GM10248 (cell line): ENCODE data around the gene KLHDC8A.
A peak's percentile ranks its signal among the peaks of the same experiment; 100 is the strongest.

Experiments
- CTCF ChIA-PET: fragments of 300-600 bp; sonication (Branson Sonifier 250); formaldehyde crosslinking; extraction: SDS; loops from one replicate; lab custom pipeline; 2021; ENCODE audit warnings: antibody characterized with exemption; lab: Yijun Ruan, JAX
- POLR2A ChIA-PET: fragments of 350-650 bp; sonication (Branson Sonifier 250); formaldehyde crosslinking; extraction: SDS; loops from one replicate; lab custom pipeline; 2020; ENCODE audit warnings: antibody characterized with exemption; lab: Yijun Ruan, JAX
- DNase-seq: peaks from one replicate; pipeline ENCODE4 v3.0.0; 2012; ENCODE audit errors: extremely low spot score
- TF ChIP-seq, protein P1 (sequence below): IDR thresholded peaks from 2 replicates; pipeline ENCODE4 v1.5.1; 2012; ENCODE audit warnings: mild to moderate bottlenecking, low read depth; ENCODE audit errors: extremely low read depth, missing control alignments, control extremely low read depth

The KLHDC8A gene

DNA sequence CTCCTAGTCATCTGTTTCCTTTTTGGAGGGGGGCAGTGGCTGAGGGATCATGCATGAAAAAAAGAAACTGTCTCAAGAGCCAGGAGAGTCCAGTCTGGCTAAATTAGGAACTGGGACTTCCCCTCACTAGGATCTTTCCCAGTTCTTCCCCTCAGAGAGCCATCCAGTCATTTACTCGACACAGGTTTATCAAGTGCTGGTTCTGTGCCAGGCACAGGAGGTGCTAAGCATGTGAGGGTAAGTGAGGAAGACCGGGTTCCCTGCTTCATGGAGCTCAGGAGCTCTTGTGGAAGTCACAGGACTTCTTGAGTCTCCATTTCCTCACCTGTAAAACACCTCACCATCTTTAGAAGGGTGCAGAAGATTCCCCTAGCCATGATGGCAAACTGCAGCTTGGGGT is 26.6 kb downstream of the KLHDC8A start:
- POLR2A ChIA-PET: no interaction called here
- CTCF ChIA-PET: interaction anchor here (1.3 to 41.3 kb wide), 3 partner anchors 9 to 194 kb away, joined by 4 to 1591 read pairs (median 8); no protein-coding TSS in a partner anchor
- DNase-seq: no peak
- TF ChIP-seq, protein P1, sequence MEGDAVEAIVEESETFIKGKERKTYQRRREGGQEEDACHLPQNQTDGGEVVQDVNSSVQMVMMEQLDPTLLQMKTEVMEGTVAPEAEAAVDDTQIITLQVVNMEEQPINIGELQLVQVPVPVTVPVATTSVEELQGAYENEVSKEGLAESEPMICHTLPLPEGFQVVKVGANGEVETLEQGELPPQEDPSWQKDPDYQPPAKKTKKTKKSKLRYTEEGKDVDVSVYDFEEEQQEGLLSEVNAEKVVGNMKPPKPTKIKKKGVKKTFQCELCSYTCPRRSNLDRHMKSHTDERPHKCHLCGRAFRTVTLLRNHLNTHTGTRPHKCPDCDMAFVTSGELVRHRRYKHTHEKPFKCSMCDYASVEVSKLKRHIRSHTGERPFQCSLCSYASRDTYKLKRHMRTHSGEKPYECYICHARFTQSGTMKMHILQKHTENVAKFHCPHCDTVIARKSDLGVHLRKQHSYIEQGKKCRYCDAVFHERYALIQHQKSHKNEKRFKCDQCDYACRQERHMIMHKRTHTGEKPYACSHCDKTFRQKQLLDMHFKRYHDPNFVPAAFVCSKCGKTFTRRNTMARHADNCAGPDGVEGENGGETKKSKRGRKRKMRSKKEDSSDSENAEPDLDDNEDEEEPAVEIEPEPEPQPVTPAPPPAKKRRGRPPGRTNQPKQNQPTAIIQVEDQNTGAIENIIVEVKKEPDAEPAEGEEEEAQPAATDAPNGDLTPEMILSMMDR: no peak

GRCh38 chr1:205329719-205330118 is 27.0 kb downstream of the KLHDC8A start:
- ChIA-PET POLR2A (no interaction called here), CTCF (interaction anchor here (1.3 to 41.3 kb wide), 4 partner anchors 10 to 195 kb away, joined by 4 to 1591 read pairs (median 8); no protein-coding TSS in a partner anchor)
- DNase-seq: no peak
- TF ChIP-seq, protein P1: no peak

DNA sequence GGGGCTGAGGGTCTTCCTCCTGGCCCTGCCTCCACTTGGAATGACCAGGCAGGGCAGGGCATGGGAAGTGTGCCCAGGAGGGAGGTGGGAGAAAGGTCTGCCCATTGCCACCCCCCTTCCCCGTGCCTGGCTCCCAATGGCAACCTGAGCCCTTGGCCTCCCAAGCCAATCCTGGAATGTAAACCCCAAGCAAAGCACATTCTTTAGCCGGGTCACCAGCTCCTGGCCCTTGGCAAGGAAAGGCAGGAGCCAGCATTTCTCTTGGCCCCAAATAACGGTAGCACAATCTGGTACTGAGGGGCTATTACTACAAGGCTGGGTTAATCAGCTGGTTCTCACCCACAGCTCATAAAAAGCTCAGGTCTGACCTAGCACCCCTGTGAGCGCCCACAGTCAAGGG is 28.2 kb downstream of the KLHDC8A start:
- TF ChIP-seq, protein P1: no peak
- DNase-seq: no peak
- CTCF ChIA-PET: interaction anchor here (0.9 to 41.3 kb wide), 4 partner anchors 26 to 196 kb away, joined by 3 to 1591 read pairs (median 8); no protein-coding TSS in a partner anchor
- POLR2A ChIA-PET: interaction anchor here (0.6 kb wide), 1 partner anchor 31 kb away, joined by 4 read pairs; no protein-coding TSS in a partner anchor

DNA sequence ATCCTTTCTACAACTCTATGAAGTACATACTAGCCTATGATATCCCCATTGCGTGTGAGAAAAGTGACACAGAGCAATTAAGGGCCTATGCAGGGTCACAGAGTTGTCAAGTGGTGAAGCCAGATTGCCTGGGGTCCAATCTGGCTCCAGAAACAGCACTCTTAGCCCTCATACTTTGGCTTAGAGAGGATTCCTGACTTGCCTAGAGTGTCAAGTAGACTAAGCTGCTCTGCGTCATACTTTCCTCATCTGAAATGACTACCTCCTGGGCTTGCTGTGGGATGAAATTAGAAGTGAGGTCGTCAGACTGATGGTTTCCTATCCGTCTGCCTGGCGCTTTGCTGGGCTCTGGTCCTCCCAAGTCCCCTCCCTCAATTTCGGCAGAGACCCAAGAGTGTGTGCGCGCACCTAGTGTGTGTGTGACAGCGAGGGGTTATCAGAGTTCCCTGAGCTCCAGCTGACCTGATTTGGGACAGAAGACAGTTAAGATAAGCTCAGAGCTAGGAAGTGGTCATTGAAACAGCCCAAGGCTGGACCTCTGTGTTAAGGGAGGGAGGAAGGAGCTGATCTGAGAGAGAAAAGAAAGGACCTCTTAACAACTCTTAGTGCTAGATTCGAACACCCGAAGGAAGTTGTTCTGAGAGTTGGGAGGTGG is 29.8 kb downstream of the KLHDC8A start:
- no peak for DNase-seq
- POLR2A ChIA-PET: no interaction called here
- TF ChIP-seq, protein P1: no peak
- CTCF ChIA-PET: interaction anchor here (0.7 to 41.3 kb wide), 5 partner anchors 10 to 57 kb away, joined by 3 to 1591 read pairs (median 83); no protein-coding TSS in a partner anchor

DNA sequence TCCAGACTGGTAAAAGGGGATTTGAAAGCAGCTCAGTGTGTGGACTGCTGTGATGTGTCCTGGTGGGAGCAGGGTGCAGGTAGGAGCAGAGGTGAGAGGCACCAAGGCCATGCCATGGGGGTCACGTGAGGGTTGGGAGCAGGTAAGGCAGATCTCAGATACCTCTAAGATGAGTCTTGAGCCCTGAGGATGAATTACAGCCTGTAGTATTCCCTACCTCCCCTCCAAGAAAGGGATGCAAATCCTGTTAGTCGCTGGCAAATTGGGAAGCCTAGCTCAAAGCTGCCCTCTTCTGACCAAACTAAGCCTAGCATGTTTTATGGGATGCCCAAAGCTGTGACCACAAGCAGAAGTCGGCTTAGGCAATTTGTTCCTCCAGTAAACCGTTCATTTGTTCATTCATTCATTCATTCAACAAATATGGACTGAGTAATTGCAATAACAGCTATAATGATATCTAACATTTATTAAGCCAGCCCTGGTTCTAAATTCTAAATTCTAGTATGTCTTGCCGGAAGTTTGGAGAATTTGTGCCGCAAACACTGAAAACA is 31.3 kb downstream of the KLHDC8A start:
- DNase-seq: peak; percentile 63
- POLR2A ChIA-PET: interaction anchor here (1.7 kb wide), 1 partner anchor 52 kb away, joined by 4 read pairs; no protein-coding TSS in a partner anchor
- TF ChIP-seq, protein P1: peak; percentile 73
- CTCF ChIA-PET: interaction anchor here (0.7 to 41.3 kb wide), 39 partner anchors 8 to 349 kb away, joined by 3 to 1591 read pairs (median 5); partner anchors contain the start of gene TMCC2

GRCh38 chr1:205324781-205325180 is 31.9 kb downstream of the KLHDC8A start:
- no peak for DNase-seq
- TF ChIP-seq, protein P1: no peak
- ChIA-PET POLR2A (interaction anchor here (1.7 kb wide), 1 partner anchor 51 kb away, joined by 4 read pairs; no protein-coding TSS in a partner anchor), CTCF (interaction anchor here (0.7 to 41.3 kb wide), 35 partner anchors 8 to 348 kb away, joined by 3 to 1591 read pairs (median 5); partner anchors contain the start of gene TMCC2)
